NT2/D1 (cell line): ENCODE measurements around the gene SLIT1.

Source experiments
- DNase-seq: peaks from one replicate; pipeline ENCODE4 v3.0.0-alpha.2; 2011; ENCODE audit warnings: low read depth, low spot score
- H3K27me3 ChIP-seq: 2 replicates; pipeline ENCODE4 v1.6.0; 2011; ENCODE audit warnings: mild to moderate bottlenecking; ENCODE audit not compliant: insufficient read length, insufficient read depth
- H3K36me3 ChIP-seq: 2 replicates; pipeline ENCODE4 v1.6.1; 2011; ENCODE audit warnings: mild to moderate bottlenecking, low read length, mixed read lengths; ENCODE audit not compliant: insufficient read depth, insufficient read length
- H3K4me1 ChIP-seq: 2 replicates; pipeline ENCODE4 v1.5.1; 2011; ENCODE audit not compliant: insufficient read depth, insufficient read length
- H3K4me3 ChIP-seq: 2 replicates; pipeline ENCODE4 v1.5.1; 2011; ENCODE audit warnings: low read depth; ENCODE audit not compliant: insufficient read length
- H3K9ac ChIP-seq: 2 replicates; pipeline ENCODE4 v1.6.0; 2011; ENCODE audit warnings: low read depth; ENCODE audit not compliant: insufficient read length
- H3K9me3 ChIP-seq: 2 replicates; pipeline ENCODE4 v1.5.1; 2011; ENCODE audit warnings: mild to moderate bottlenecking, low read length; ENCODE audit not compliant: insufficient read depth
- SUZ12 ChIP-seq: IDR thresholded peaks from 2 replicates; pipeline ENCODE4 v1.6.1; 2011; ENCODE audit not compliant: insufficient read length, insufficient read depth; ENCODE audit errors: extremely low read depth
- YY1 ChIP-seq: IDR thresholded peaks from 2 replicates; pipeline ENCODE4 v1.6.1; 2011; ENCODE audit not compliant: insufficient read length, insufficient read depth
- ZNF274 ChIP-seq: IDR thresholded peaks from 2 replicates; pipeline ENCODE4 v1.6.1; 2011; ENCODE audit warnings: mild to moderate bottlenecking, low read depth, low read length

SLIT1 gene

DNA sequence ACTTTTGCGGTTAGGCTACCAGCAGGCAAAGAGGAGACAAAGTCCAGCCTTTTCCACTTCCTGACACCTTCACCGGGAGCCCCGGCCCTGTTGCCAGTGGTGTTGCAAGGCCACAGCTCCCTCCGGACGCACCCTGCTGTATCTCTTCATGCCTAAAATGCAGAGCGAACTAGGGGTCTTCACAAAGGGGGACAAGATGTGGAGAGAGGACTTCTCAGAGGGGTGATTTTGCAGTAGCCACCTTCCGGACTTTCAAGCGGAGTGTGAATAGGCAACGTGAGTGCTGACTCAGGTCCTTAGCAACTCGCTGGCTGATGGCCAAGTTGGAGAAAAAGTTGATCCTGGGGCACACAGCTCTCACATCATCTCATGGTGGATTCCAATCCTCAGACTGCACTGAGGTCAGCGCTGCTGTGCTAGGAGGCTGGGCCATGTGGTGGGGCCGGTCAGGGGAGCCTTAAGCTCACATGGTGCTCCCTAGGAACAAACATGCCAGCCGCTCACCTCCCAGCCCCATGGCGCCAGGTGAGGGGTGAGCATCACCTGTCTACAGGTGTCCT is 187.3 kb downstream of the SLIT1 start:
- H3K36me3 ChIP-seq: no peaks in the 10 kb centered on the region
- H3K27me3 ChIP-seq: no peaks in the 10 kb centered on the region
- H3K4me3 ChIP-seq: no peak overlapping the region
- no peak overlapping the region for H3K9ac ChIP-seq
- DNase-seq: no peak
- no peak for TF ChIP-seq ZNF274
- H3K9me3 ChIP-seq: no peaks in the 10 kb centered on the region
- H3K4me1 ChIP-seq: no peaks in the 10 kb centered on the region

DNA sequence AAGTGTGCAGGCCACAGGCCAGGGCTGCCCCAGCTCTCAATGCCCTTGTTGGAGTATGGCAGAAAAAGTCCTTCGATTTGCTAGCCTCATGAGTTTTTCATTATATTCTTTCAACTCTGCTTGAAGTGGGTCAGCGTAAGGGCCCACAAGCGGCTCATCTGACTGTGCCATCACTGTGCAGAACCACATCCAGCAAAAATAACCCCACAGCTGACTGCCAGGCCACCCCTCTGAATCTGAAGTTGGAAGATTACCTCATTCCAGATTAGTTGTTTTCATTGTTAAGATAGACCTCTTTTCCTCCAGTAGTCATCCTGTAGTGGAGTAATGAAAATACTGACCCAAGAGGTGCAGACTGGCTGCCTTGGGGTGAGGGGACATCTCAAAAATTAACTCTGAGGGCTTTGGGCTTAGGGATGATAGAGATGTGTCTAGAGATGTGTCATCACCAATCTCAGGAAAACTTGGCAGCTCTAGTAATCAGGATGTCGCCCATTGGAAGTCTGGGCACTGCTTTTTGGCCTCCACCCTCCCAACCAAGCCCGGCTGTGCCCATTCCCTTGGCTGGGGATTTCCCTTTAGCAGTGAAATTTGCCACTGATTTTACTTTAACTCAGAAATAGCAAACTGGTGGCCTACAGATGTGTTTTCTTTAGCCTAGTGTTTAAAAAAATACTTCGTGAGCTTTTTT is 189.3 kb downstream of the SLIT1 start:
- Histone ChIP-seq H3K9me3 (no peaks in the 10 kb centered on the region), H3K4me1 (peaks cover 2% of the 10 kb centered on the region), H3K4me3 (no peak overlapping the region), H3K9ac (no peak overlapping the region), H3K27me3 (no peaks in the 10 kb centered on the region), H3K36me3 (no peaks in the 10 kb centered on the region)
- no peak for DNase-seq
- TF ChIP-seq YY1 (no peak), ZNF274 (no peak), SUZ12 (no peak)

DNA sequence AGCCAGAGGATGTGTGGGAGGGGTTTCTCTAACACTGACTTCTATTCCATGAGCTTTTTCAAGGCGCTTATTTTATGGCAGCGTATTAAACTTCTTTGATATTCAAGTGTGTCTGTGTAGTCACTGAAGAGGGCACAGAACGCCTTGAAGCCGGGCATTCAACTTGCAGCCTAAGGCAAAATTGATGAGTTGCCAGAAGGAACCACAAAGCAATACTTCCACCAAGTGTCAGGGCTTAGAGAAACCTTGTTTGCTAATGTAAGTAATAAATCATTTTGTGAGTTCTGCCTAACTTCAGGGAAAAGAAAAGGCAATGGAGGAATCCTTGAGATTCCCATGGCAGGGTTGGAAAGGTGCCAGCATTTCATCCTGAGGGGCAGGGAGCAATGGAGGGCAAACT is 189.9 kb downstream of the SLIT1 start:
- TF ChIP-seq ZNF274: no peak
- no peak for TF ChIP-seq SUZ12
- no peak for TF ChIP-seq YY1
- H3K9ac ChIP-seq: no peak overlapping the region
- no peaks in the 10 kb centered on the region for H3K27me3 ChIP-seq
- no peaks in the 10 kb centered on the region for H3K36me3 ChIP-seq
- no peak overlapping the region for H3K4me3 ChIP-seq
- H3K4me1 ChIP-seq: peaks cover 2% of the 10 kb centered on the region
- H3K9me3 ChIP-seq: no peaks in the 10 kb centered on the region
- DNase-seq: no peak

DNA sequence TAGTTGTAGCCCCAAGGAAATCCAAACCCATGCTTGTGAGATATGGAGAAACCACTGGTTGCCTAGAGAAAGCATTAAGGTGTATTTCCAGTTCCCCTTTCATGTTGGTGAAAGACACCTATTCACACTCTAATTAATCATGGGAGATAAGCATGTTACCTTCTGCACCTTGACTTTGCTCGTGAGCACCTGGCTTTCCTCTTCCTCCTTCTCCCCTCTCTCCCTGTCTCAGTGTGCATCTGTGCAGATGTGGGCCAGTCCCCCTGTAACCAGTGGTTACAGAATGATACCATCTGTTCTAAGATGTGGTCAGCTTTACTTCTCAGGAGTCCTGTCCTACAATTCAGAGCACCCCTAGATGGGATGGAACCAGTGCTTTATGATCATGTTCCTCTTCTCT is 193.0 kb downstream of the SLIT1 start:
- no peaks in the 10 kb centered on the region for H3K9me3 ChIP-seq
- no peak for TF ChIP-seq SUZ12
- TF ChIP-seq ZNF274: no peak
- TF ChIP-seq YY1: no peak
- H3K36me3 ChIP-seq: peaks cover 4% of the 10 kb centered on the region

DNA sequence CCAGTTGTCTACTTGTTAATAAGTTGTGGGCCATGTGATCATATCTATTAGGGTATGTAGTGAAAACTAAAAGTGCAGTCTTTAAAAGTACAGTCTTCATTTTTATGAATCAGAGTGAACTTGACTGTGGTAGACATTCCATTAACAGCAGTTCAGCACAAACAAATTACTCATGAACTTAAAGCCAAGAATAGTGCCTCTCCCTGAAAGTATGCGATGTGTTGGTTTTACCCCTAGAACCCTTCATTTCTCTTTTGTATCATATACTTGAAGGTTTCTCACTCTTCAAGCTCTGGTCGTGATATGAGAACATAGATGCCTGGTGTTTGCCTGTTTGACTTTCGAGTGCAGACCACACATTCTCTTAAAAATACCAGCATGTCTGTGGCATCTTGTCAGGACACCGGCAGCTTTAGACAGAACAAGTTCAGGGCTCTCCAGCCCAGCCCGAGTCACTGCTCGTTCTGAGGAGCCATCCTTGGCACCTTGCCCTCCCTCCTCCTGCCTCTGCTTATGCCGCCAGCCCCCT is 194.4 kb downstream of the SLIT1 start:
- Histone ChIP-seq H3K9ac (no peak overlapping the region), H3K4me3 (no peak overlapping the region), H3K27me3 (no peaks in the 10 kb centered on the region), H3K36me3 (peaks cover 4% of the 10 kb centered on the region), H3K9me3 (no peaks in the 10 kb centered on the region), H3K4me1 (peaks cover 4% of the 10 kb centered on the region)
- TF ChIP-seq YY1 (no peak), ZNF274 (no peak), SUZ12 (no peak)
- no peak for DNase-seq

More for the DNA sequence above, 193.0 kb downstream of the SLIT1 start:
- no peaks in the 10 kb centered on the region for H3K27me3 ChIP-seq
- peaks cover 4% of the 10 kb centered on the region for H3K4me1 ChIP-seq
- no peak for DNase-seq
- H3K9ac ChIP-seq: no peak overlapping the region
- H3K4me3 ChIP-seq: no peak overlapping the region

DNA sequence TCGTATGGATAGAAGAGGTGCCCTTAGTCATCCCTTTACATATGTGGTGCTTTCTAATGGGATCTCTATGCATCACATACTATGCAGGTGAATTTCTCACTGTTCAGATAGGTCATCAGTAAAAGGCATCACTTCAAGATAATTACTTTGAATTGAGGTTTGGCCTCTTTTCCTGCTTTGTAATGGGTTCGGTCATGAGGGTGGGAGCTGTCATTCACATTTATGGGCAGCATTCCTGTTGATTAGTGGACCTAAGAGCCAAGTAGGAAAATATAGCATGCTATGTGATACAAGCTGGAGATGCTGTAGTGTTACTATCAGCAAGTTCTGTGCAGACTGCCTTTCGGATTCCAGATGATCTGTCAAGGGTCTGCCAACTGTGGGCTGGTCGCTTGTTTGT is 197.3 kb downstream of the SLIT1 start:
- Histone ChIP-seq H3K9ac (no peak overlapping the region), H3K4me1 (peaks cover 4% of the 10 kb centered on the region), H3K36me3 (peaks cover 4% of the 10 kb centered on the region), H3K9me3 (no peaks in the 10 kb centered on the region), H3K27me3 (no peaks in the 10 kb centered on the region), H3K4me3 (no peak overlapping the region)
- TF ChIP-seq SUZ12 (no peak), YY1 (no peak), ZNF274 (no peak)
- DNase-seq: no peak

DNA sequence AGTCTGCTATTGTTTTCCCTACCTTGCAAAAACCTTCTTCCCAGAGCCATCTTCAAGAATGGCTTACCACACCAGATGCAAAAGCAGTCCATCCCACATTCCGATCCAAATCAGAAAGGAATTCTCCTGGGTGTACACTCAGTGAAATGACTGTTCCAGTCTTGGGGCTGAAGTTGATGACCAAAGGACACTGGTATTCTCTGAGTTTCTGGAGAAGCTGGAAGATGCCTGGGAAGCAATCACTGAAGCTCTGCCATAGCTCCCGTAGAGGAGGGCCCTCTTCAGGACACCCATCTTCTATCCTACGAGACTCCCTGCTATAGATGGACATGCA is 197.9 kb downstream of the SLIT1 start:
- DNase-seq: no peak
- Histone ChIP-seq H3K27me3 (no peaks in the 10 kb centered on the region), H3K9ac (no peak overlapping the region), H3K4me1 (peaks cover 4% of the 10 kb centered on the region), H3K9me3 (no peaks in the 10 kb centered on the region), H3K36me3 (peaks cover 4% of the 10 kb centered on the region), H3K4me3 (no peak overlapping the region)
- no peak for TF ChIP-seq ZNF274
- TF ChIP-seq YY1: no peak
- TF ChIP-seq SUZ12: no peak
